Mesenchymal stem cell (in vitro differentiated cells and primary cell): ENCODE results near the gene HDGF.

Experiments
- DNase-seq: peaks from one replicate; pipeline ENCODE4 v3.0.0-alpha.2; 2013
- H2AFZ ChIP-seq: one replicate; pipeline ENCODE4 v1.6.1; 2013; ENCODE audit warnings: low read depth, mild to moderate bottlenecking, control low read depth, inconsistent platforms, low read length, moderate library complexity
- H2AK5ac ChIP-seq: 2 replicates; pipeline ENCODE4 v1.6.1; 2013; ENCODE audit warnings: low read length, moderate library complexity, mild to moderate bottlenecking, inconsistent platforms; ENCODE audit not compliant: severe bottlenecking
- H2BK120ac ChIP-seq: one replicate; pipeline ENCODE4 v1.6.1; 2013; ENCODE audit warnings: low read depth, mild to moderate bottlenecking, inconsistent platforms, low read length, moderate library complexity
- H2BK12ac ChIP-seq, 2 experiments: one replicate each; pipeline ENCODE4 v1.6.1; 2013; ENCODE audit warnings: inconsistent platforms in 2 of 2, low read length in 2 of 2, mild to moderate bottlenecking in 2 of 2, moderate library complexity in 2 of 2, control low read depth in 1 of 2
- H2BK15ac ChIP-seq: one replicate; pipeline ENCODE4 v1.6.1; 2013; ENCODE audit warnings: mild to moderate bottlenecking, low read depth, inconsistent platforms; ENCODE audit not compliant: poor library complexity, severe bottlenecking
- H2BK5ac ChIP-seq: 2 replicates; pipeline ENCODE4 v1.6.1; 2013; ENCODE audit warnings: low read depth, mild to moderate bottlenecking, low read length, control low read depth, inconsistent platforms; ENCODE audit not compliant: poor library complexity, severe bottlenecking
- H3K14ac ChIP-seq, 2 experiments: one replicate each; pipeline ENCODE4 v1.6.1; 2013; ENCODE audit warnings: inconsistent platforms in 2 of 2, low read length in 2 of 2, control low read depth in 1 of 2, mild to moderate bottlenecking in 1 of 2, moderate library complexity in 1 of 2
- H3K18ac ChIP-seq, 2 experiments: one replicate each; pipeline ENCODE4 v1.6.1; 2013; ENCODE audit warnings: inconsistent platforms in 2 of 2, low read length in 2 of 2, control low read depth in 1 of 2, low read depth in 1 of 2, mild to moderate bottlenecking in 1 of 2
- H3K23ac ChIP-seq, 2 experiments: one replicate each; pipeline ENCODE4 v1.6.1; 2013; ENCODE audit warnings: inconsistent platforms in 2 of 2, low read length in 2 of 2, mild to moderate bottlenecking in 2 of 2, moderate library complexity in 2 of 2, control low read depth in 1 of 2
- H3K27ac ChIP-seq: 2 replicates; pipeline ENCODE4 v1.5.1; 2013; ENCODE audit warnings: mild to moderate bottlenecking, moderate library complexity, low read length, control low read depth, inconsistent platforms; ENCODE audit not compliant: poor library complexity, severe bottlenecking
- H3K27me3 ChIP-seq, 2 experiments: 2 replicates each; pipeline versions ENCODE4 v1.6.1 to v1.7.0; 2013; ENCODE audit warnings: low read length in 2 of 2, mild to moderate bottlenecking in 2 of 2, moderate library complexity in 2 of 2, control low read depth in 1 of 2, inconsistent platforms in 1 of 2; ENCODE audit not compliant: control insufficient read depth in 1 of 2, insufficient read depth in 1 of 2
- H3K36me3 ChIP-seq, 2 experiments: 2 replicates each; pipeline versions ENCODE4 v1.6.1 to v1.7.0; 2013; ENCODE audit warnings: low read length in 2 of 2, control low read depth in 1 of 2, inconsistent platforms in 1 of 2, low read depth in 1 of 2, mild to moderate bottlenecking in 1 of 2; ENCODE audit not compliant: insufficient read depth in 2 of 2, control insufficient read depth in 1 of 2
- H3K4ac ChIP-seq, 2 experiments: one replicate each; pipeline ENCODE4 v1.6.1; 2013; ENCODE audit warnings: inconsistent platforms in 2 of 2, low read length in 2 of 2, mild to moderate bottlenecking in 2 of 2, moderate library complexity in 2 of 2, control low read depth in 1 of 2, low read depth in 1 of 2
- H3K4me1 ChIP-seq: 2 replicates; pipeline ENCODE4 v1.6.1; 2013; ENCODE audit warnings: low read depth, low read length, control low read depth; ENCODE audit not compliant: control insufficient read depth, insufficient read depth
- H3K4me2 ChIP-seq: 2 replicates; pipeline ENCODE4 v1.6.1; 2013; ENCODE audit warnings: low read length, mild to moderate bottlenecking, inconsistent platforms; ENCODE audit not compliant: poor library complexity, severe bottlenecking
- H3K4me3 ChIP-seq, 2 experiments: 2 replicates each; pipeline versions ENCODE4 v1.5.1 to v1.7.0; 2013; ENCODE audit warnings: low read length in 2 of 2, mild to moderate bottlenecking in 2 of 2, control low read depth in 1 of 2, low read depth in 1 of 2; ENCODE audit not compliant: insufficient read depth in 1 of 2
- H3K79me1 ChIP-seq: replicated peaks from 2 replicates; pipeline ENCODE4 v1.6.1; 2013; ENCODE audit warnings: mild to moderate bottlenecking, control low read depth, low read length, inconsistent platforms; ENCODE audit not compliant: poor library complexity, severe bottlenecking
- H3K9ac ChIP-seq: 2 replicates; pipeline ENCODE4 v1.7.0; 2013; ENCODE audit warnings: mild to moderate bottlenecking, low read length, moderate library complexity
- H3K9me3 ChIP-seq: 2 replicates; pipeline ENCODE4 v1.7.0; 2013; ENCODE audit warnings: mild to moderate bottlenecking, low read length; ENCODE audit not compliant: control insufficient read depth
- H4K8ac ChIP-seq: one replicate; pipeline ENCODE4 v1.6.1; 2013; ENCODE audit warnings: inconsistent platforms, mild to moderate bottlenecking, low read length, moderate library complexity
- H4K91ac ChIP-seq: one replicate; pipeline ENCODE4 v1.6.1; 2013; ENCODE audit warnings: mild to moderate bottlenecking, low read length, inconsistent platforms
- WGBS: methylation state at CpG from one replicate; pipeline ENCODE4 v1.1.7; 2013; ENCODE audit warnings: mixed read lengths; 5-methylcytosine and 5-hydroxymethylcytosine counted together

Gene HDGF

GRCh38 chr1:156733989-156734584 lies 17.4 kb downstream of the HDGF start:
- peaks cover 41 to 58% of the 10 kb centered on the region in 2 experiments for H3K36me3 ChIP-seq
- H3K18ac ChIP-seq = no peak overlapping the region
- H3K4me3 ChIP-seq = no peak overlapping the region
- no peak overlapping the region for H3K4ac ChIP-seq
- 96% methylated on average over 20 of the region's 20 CpGs for WGBS
- H3K9me3 ChIP-seq = no peaks in the 10 kb centered on the region
- H2BK12ac ChIP-seq = no peak overlapping the region
- H3K23ac ChIP-seq = no peak overlapping the region
- no peak overlapping the region for H4K8ac ChIP-seq
- H3K9ac ChIP-seq = no peak overlapping the region
- no peak overlapping the region for H2BK15ac ChIP-seq
- H3K27me3 ChIP-seq = no peaks in the 10 kb centered on the region
- no peak overlapping the region for H2BK120ac ChIP-seq
- H4K91ac ChIP-seq = no peak overlapping the region
- H3K4me1 ChIP-seq = peaks cover under 1% of the 10 kb centered on the region
- H3K14ac ChIP-seq = no peak overlapping the region
- no peak overlapping the region for H2BK5ac ChIP-seq
- H3K27ac ChIP-seq = no peak overlapping the region
- H2AK5ac ChIP-seq = no peak overlapping the region
- no peak overlapping the region for H3K4me2 ChIP-seq
- no peak overlapping the region for H2AFZ ChIP-seq
- peaks cover 18% of the 10 kb centered on the region for H3K79me1 ChIP-seq
- DNase-seq = no peak

- 2% methylated on average over 37 of the region's 57 CpGs for WGBS
These were observed 22.6 kb downstream of the HDGF start, which contains the start of gene ISG20L2 for GRCh38 chr1:156728599-156729462. Gene ISG20L2, minus strand, starts transcription at chr1:156728766. Its CDS starts 1,114 bp downstream, at chr1:156727652.

GRCh38 chr1:156727926-156728598 lies 23.4 kb downstream of the HDGF start, which contains the start of gene METTL25B:
Gene METTL25B, plus strand, starts transcription at chr1:156728469. Its CDS starts 636 bp downstream, at chr1:156729105.
- H3K4me3 ChIP-seq = peak within 1 kb of the TSS; percentile 83 to 98
- H2BK120ac ChIP-seq = peak within 1 kb of the TSS; percentile 62
- H2BK5ac ChIP-seq = no peak within 1 kb of the TSS
- H3K4ac ChIP-seq = peak within 1 kb of the TSS; percentile 21 to 77
- H3K9ac ChIP-seq = peak within 1 kb of the TSS; percentile 100
- H3K18ac ChIP-seq = peak within 1 kb of the TSS; percentile 79 to 95
- H3K79me1 ChIP-seq = peaks cover 18% of the 10 kb centered on the region
- no peaks in the 10 kb centered on the region for H3K27me3 ChIP-seq
- H2AK5ac ChIP-seq = peak within 1 kb of the TSS; percentile 38
- peak within 1 kb of the TSS; percentile 73 for H2BK15ac ChIP-seq
- WGBS = under 1% methylated on average over 19 of the region's 46 CpGs
- peak; percentile 88 for DNase-seq
- H3K4me1 ChIP-seq = peaks cover 21% of the 10 kb centered on the region
- peak within 1 kb of the TSS; percentile 32 for H2AFZ ChIP-seq
- H2BK12ac ChIP-seq = no peak within 1 kb of the TSS
- H3K23ac ChIP-seq = no peak within 1 kb of the TSS
- H4K8ac ChIP-seq = peak within 1 kb of the TSS; percentile 90
- H3K14ac ChIP-seq = peak within 1 kb of the TSS in 1 of 2 experiments; percentile 29
- H3K27ac ChIP-seq = peak within 1 kb of the TSS; percentile 60
- H3K36me3 ChIP-seq = peaks cover 12 to 47% of the 10 kb centered on the region in 2 experiments
- peak within 1 kb of the TSS; percentile 89 for H3K4me2 ChIP-seq
- H4K91ac ChIP-seq = peak within 1 kb of the TSS; percentile 67
- H3K9me3 ChIP-seq = no peaks in the 10 kb centered on the region

More at GRCh38 chr1:156728599-156729462, 22.6 kb downstream of the HDGF start, which contains the start of gene ISG20L2:
- Histone ChIP-seq H3K4me1 (peaks cover 21% of the 10 kb centered on the region), H3K14ac (peak within 1 kb of the TSS in 1 of 2 experiments; percentile 29), H3K27ac (peak within 1 kb of the TSS; percentile 60), H4K91ac (peak within 1 kb of the TSS; percentile 67), H3K23ac (no peak within 1 kb of the TSS), H3K4ac (peak within 1 kb of the TSS; percentile 21 to 77), H3K4me3 (peak within 1 kb of the TSS; percentile 83 to 98), H2BK15ac (peak within 1 kb of the TSS; percentile 73), H2BK12ac (no peak within 1 kb of the TSS), H3K79me1 (peaks cover 11% of the 10 kb centered on the region), H3K4me2 (peak within 1 kb of the TSS; percentile 89), H3K36me3 (peaks cover 10 to 47% of the 10 kb centered on the region in 2 experiments), H3K9me3 (no peaks in the 10 kb centered on the region), H2AFZ (peak within 1 kb of the TSS; percentile 32), H2AK5ac (peak within 1 kb of the TSS; percentile 38), H2BK5ac (no peak within 1 kb of the TSS), H3K9ac (peak within 1 kb of the TSS; percentile 100), H2BK120ac (peak within 1 kb of the TSS; percentile 62), H3K18ac (peak within 1 kb of the TSS; percentile 79 to 95), H4K8ac (peak within 1 kb of the TSS; percentile 90), H3K27me3 (no peaks in the 10 kb centered on the region)
- DNase-seq = peak; percentile 99
